Measurements from ENCODE around the gene PLIN4. TPM values are rescaled to one million over a fixed set of nuclear protein-coding genes. Genes with fewer than 3 reads are reported as not detected.
A peak's percentile ranks its signal among the peaks of the same experiment; 100 is the strongest.

Gene PLIN4
- total RNA-seq, 2 donors from 2014 or later = 8.2 to 13.9 TPM

DNA sequence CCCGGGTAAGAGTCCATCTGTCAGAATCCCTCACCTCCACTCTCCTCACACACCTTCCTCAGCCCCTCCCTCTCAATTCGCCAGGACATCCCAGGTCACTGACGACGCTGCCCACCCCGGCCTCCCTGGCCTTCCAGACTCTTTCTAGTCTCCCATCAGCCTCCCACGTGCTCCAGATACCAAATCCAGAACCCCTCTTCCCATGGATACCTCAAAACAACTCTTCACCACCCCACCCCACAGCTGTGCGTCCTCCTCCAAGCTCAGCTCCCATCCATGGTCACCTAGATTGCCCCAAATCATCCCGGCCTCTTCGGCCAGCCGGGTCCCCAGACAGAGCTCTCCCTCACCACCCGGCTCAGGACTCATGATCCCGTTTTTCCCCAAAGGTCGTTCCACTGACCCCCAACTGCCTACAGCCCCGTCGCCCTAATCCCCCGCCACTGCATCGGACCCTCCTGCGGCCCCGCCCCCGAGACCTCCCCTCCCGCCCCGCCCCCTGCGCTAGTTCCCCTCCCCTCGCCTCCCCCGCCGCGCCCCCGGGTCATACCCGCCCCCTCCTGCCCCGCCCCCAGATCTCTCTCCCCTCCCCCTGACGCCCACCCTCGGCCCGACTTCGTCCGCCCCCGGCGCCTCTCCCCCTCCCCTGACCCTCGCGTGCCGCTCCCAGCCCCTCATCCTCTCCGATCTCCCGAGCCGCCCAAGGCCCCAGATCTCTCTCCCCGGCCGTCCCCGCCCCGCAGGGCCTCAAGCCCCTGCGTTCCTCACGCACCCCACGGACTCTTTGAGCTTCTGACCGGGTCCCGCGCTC, 61.2 kb downstream of the PLIN4 start:
- Histone ChIP-seq H3K27me3 (replicated peaks; ENCODE audit: insufficient read depth) (no peaks in the 10 kb centered on the region), H3K4me1 (replicated peaks) (peaks cover 17% of the 10 kb centered on the region), H3K27ac (peak overlapping the region; percentile 84 to 93), H3K4me3 (peak overlapping the region; percentile 74 to 88), H3K36me3 (peaks cover 9 to 12% of the 10 kb centered on the region in 2 donors), H3K9me3 (no peaks in the 10 kb centered on the region)
- intact Hi-C loops (cut with DNase I) = loop anchor here (5.0 kb wide), 1 partner anchor 55 kb away; the partner anchor contains the start of genes CHAF1A and SH3GL1
- no peak for TF ChIP-seq POLR2AphosphoS5 (IDR thresholded peaks at IDR 0.05)
- TF ChIP-seq, protein P1, sequence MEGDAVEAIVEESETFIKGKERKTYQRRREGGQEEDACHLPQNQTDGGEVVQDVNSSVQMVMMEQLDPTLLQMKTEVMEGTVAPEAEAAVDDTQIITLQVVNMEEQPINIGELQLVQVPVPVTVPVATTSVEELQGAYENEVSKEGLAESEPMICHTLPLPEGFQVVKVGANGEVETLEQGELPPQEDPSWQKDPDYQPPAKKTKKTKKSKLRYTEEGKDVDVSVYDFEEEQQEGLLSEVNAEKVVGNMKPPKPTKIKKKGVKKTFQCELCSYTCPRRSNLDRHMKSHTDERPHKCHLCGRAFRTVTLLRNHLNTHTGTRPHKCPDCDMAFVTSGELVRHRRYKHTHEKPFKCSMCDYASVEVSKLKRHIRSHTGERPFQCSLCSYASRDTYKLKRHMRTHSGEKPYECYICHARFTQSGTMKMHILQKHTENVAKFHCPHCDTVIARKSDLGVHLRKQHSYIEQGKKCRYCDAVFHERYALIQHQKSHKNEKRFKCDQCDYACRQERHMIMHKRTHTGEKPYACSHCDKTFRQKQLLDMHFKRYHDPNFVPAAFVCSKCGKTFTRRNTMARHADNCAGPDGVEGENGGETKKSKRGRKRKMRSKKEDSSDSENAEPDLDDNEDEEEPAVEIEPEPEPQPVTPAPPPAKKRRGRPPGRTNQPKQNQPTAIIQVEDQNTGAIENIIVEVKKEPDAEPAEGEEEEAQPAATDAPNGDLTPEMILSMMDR (IDR thresholded peaks at IDR 0.05) = no peak
- no peak for TF ChIP-seq POLR2A (IDR thresholded peaks at IDR 0.05)
- 4% methylated on average over 40 of the region's 53 CpGs for WGBS
- DNase-seq (ENCODE audit: low spot score) = no peak

DNA sequence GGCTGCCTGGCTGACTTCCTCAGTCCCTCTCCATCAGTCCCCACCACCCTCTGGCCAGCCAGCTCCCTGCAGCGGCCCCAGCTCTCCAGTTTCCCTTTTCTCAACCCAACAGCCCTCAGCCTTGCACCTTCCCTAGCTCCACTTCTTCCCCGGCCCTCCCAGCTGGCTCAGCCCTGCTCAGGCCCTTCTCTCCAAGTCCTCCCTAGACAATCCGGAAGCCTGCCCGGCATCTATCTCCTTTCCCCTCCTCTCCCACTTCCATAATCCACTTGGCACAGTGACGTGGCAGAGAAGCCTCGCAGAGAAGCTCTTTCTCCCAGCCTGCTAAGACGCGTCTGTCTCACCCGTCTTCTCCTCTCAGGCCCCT, 61.8 kb downstream of the PLIN4 start:
- Histone ChIP-seq H3K36me3 (peaks cover 12% of the 10 kb centered on the region in 2 donors), H3K4me1 (replicated peaks) (peaks cover 17% of the 10 kb centered on the region), H3K27me3 (replicated peaks; ENCODE audit: insufficient read depth) (no peaks in the 10 kb centered on the region), H3K27ac (peak overlapping the region; percentile 84 to 93), H3K9me3 (no peaks in the 10 kb centered on the region), H3K4me3 (peak overlapping the region; percentile 74 to 88)
- WGBS = 3% methylated on average over 9 of the region's 9 CpGs
- TF ChIP-seq POLR2A (IDR thresholded peaks at IDR 0.05) = no peak
- TF ChIP-seq POLR2AphosphoS5 (IDR thresholded peaks at IDR 0.05) = no peak
- TF ChIP-seq, protein P1 (IDR thresholded peaks at IDR 0.05) = no peak
- intact Hi-C loops (cut with DNase I) = loop anchor here (5.0 kb wide), 1 partner anchor 54 kb away; the partner anchor contains the start of genes CHAF1A and SH3GL1
- DNase-seq (ENCODE audit: low spot score) = no peak

DNA sequence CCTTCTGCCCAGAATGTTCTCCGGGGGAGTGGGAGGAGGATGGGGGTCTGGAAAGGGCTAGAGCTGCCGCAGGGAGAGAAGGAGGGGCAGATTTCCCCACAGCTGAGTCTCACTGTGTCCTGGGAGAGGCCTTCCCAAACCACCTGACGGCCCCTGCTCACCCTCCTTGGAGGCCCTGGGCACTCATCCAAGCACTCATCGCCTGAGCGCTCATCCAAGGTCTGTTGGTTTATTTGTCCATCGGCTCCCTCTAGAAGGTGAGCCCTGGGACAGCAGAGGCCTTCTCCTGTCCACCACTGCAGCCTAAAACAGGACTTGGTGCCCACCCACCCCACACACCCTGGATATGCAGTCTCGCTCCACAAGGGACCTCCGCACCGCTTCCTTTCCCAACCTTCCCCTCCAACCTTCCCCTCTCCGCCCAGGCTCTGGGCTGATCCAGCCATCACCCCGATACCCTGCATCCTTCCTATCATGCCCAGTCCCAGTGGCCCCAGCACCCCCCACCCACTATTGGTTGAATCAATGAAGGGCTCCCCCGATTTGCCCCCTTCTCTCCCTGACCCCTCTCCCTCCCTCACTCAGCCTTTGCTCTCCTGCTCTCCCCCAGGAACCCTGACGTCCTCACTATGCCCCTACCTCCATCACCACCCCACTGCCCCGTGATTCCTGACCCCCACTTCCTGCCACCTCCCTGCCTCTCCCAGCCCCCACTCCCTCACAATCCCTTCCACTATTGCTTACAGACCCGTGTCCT, 62.4 kb downstream of the PLIN4 start:
- WGBS = 23% methylated on average over 15 of the region's 15 CpGs
- peak overlapping the region; percentile 74 to 88 for H3K4me3 ChIP-seq
- intact Hi-C loops (cut with DNase I) = loop anchor here (5.0 kb wide), 1 partner anchor 54 kb away; the partner anchor contains the start of genes CHAF1A and SH3GL1

DNA sequence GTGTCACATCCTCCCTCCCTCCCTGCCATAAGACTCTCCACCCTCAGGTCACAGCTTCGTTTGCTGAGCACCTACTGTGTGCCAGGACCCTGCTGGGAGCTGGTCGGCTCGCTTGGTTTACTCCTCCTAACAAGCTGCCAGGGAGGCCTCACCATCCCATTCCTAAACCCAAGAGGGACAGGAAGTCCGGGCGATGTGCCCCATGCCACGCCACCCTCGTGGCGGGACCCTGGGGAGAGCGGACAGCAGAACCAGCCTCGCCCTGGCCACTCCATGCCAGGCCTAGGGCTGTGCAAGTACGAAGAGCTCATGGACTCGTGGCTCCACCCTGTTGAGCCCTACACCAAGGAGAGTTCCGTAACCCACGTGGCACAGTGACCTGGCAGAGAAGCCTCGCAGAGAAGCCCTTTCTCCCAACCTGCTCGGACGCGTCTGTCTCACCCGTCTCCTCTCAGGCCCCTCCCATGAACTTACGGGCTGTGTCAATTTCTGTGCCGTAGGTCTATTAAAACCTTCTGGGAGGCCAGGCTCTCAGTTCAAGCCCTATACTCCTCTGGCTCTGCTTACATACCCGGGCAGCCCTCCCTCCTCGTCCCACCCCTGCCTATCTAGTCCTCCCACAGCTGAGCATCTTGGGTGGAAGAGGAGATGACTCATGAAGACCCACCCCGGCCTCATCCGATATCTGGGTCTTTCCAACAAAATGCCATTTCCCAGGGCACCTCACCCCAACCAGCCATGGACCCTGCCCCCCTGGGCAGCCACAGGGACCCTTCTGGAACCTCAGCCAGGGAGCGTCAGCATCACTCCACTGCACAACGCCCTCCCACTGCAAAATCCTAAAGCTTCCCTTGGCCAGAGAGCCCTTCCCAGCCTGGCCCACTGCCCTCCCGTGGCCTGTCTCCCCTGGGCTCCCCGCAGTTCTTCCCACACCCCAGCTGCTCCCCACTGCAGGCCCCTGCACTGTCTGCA, 63.3 kb downstream of the PLIN4 start:
- peak; percentile 74 for TF ChIP-seq POLR2AphosphoS5 (IDR thresholded peaks at IDR 0.05)
- TF ChIP-seq POLR2A (IDR thresholded peaks at IDR 0.05) = peak; percentile 27
- TF ChIP-seq, protein P1 (IDR thresholded peaks at IDR 0.05) = no peak
- DNase-seq (ENCODE audit: low spot score) = peak; percentile 85
- Histone ChIP-seq H3K27me3 (replicated peaks; ENCODE audit: insufficient read depth) (no peaks in the 10 kb centered on the region), H3K36me3 (peaks cover 12 to 14% of the 10 kb centered on the region in 2 donors), H3K9me3 (no peaks in the 10 kb centered on the region), H3K4me3 (peak overlapping the region in 1 of 2 donors; percentile 2), H3K27ac (peak overlapping the region; percentile 84 to 93), H3K4me1 (replicated peaks) (peaks cover 17% of the 10 kb centered on the region)
- WGBS = 26% methylated on average over 29 of the region's 29 CpGs
- intact Hi-C loops (cut with DNase I) = loop anchor here (5.0 kb wide), 1 partner anchor 53 kb away; the partner anchor contains the start of genes CHAF1A and SH3GL1

More for the DNA sequence above, 62.4 kb downstream of the PLIN4 start:
- no peaks in the 10 kb centered on the region for H3K27me3 ChIP-seq (replicated peaks; ENCODE audit: insufficient read depth)
- H3K36me3 ChIP-seq = peaks cover 12 to 14% of the 10 kb centered on the region in 2 donors
- H3K9me3 ChIP-seq = no peaks in the 10 kb centered on the region
- TF ChIP-seq POLR2AphosphoS5 (IDR thresholded peaks at IDR 0.05) (peak; percentile 39), POLR2A (IDR thresholded peaks at IDR 0.05) (no peak)
- TF ChIP-seq, protein P1 (IDR thresholded peaks at IDR 0.05) = peak in 1 of 4 experiments; percentile 25
- peak; percentile 72 for DNase-seq (ENCODE audit: low spot score)
- H3K27ac ChIP-seq = peak overlapping the region; percentile 84 to 93
- H3K4me1 ChIP-seq (replicated peaks) = peaks cover 17% of the 10 kb centered on the region

Data from prostate gland (tissue), 2 donors.